WTC11 (cell line): Measurements from ENCODE around the gene RBBP7. TPM values are rescaled to one million over a fixed set of nuclear protein-coding genes. Genes with fewer than 3 reads are reported as not detected.

Experiments used
- ATAC-seq: fragments of 200-7000 bp; cut with Tn5 transposase; 2 replicates; pipeline ENCODE4 v1.10.0; 2021; ENCODE audit warnings: mild to moderate bottlenecking, moderate library complexity
- CTCF ChIA-PET: fragments of 300-600 bp; sonication (Branson Sonifier 250); formaldehyde crosslinking; loops from one replicate; lab custom pipeline; 2021; ENCODE audit warnings: antibody characterized with exemption; lab: Charles Lee
- POLR2A ChIA-PET: fragments of 350-600 bp; sonication (Branson Sonifier 250); formaldehyde crosslinking; loops from one replicate; lab custom pipeline; 2021; ENCODE audit warnings: antibody characterized with exemption; lab: Charles Lee
- DNase-seq: peaks from one replicate; pipeline ENCODE4 v3.0.0; 2021; ENCODE audit warnings: low spot score
- H3K27ac Mint-ChIP-seq: 2 replicates; pipeline ENCODE4 v1.8.0; 2021; ENCODE audit warnings: mixed read lengths
- H3K27me3 Mint-ChIP-seq: 2 replicates; pipeline ENCODE4 v1.8.0; 2021; ENCODE audit warnings: low read depth, mild to moderate bottlenecking, moderate library complexity, mixed read lengths
- H3K36me3 Mint-ChIP-seq: 2 replicates; pipeline ENCODE4 v1.8.0; 2021; ENCODE audit warnings: mixed read lengths
- H3K4me1 Mint-ChIP-seq: 2 replicates; pipeline ENCODE4 v1.8.0; 2022; ENCODE audit warnings: mixed read lengths
- H3K4me3 Mint-ChIP-seq: 2 replicates; pipeline ENCODE4 v1.8.0; 2021; ENCODE audit warnings: mild to moderate bottlenecking, moderate library complexity, mixed read lengths
- H3K9me3 Mint-ChIP-seq: 2 replicates; pipeline ENCODE4 v1.8.0; 2021; ENCODE audit warnings: mixed read lengths
- AR ChIP-seq: fragments of 250-450 bp; sonication (Bioruptor Pico); IDR thresholded peaks from 2 replicates; pipeline ENCODE4 v1.9.0; 2021; ENCODE audit warnings: mild to moderate bottlenecking
- ARID4B ChIP-seq: sonication (generic); formaldehyde crosslinking; IDR thresholded peaks from 2 replicates; pipeline ENCODE4 v1.8.0; 2023; ENCODE audit warnings: missing genetic modification reagents, mild to moderate bottlenecking, borderline replicate concordance
- ATF3 ChIP-seq: sonication (generic); formaldehyde crosslinking; conservative IDR thresholded peaks from 2 replicates; pipeline ENCODE4 v1.8.1; 2022; ENCODE audit warnings: mild to moderate bottlenecking, missing genetic modification reagents
- CREB1 ChIP-seq: sonication (generic); formaldehyde crosslinking; IDR thresholded peaks from 2 replicates; pipeline ENCODE4 v1.8.0; 2023; ENCODE audit warnings: mild to moderate bottlenecking, missing genetic modification reagents
- E2F5 ChIP-seq: sonication (generic); formaldehyde crosslinking; IDR thresholded peaks from 2 replicates; pipeline ENCODE4 v1.8.1; 2022; ENCODE audit warnings: mild to moderate bottlenecking, moderate library complexity, missing genetic modification reagents
- ESRRA ChIP-seq: sonication (generic); formaldehyde crosslinking; IDR thresholded peaks from 2 replicates; pipeline ENCODE4 v1.8.1; 2022; ENCODE audit warnings: mild to moderate bottlenecking, missing genetic modification reagents, borderline replicate concordance
- HMGA2 ChIP-seq: fragments of 250-450 bp; sonication (Bioruptor Pico); IDR thresholded peaks from 2 replicates; pipeline ENCODE4 v1.4.0; 2021; ENCODE audit warnings: mild to moderate bottlenecking, moderate library complexity
- IRF1 ChIP-seq: sonication (generic); formaldehyde crosslinking; IDR thresholded peaks from 2 replicates; pipeline ENCODE4 v1.8.0; 2023; ENCODE audit warnings: missing genetic modification reagents
- PREB ChIP-seq: sonication (generic); formaldehyde crosslinking; IDR thresholded peaks from 2 replicates; pipeline ENCODE4 v1.8.1; 2022; ENCODE audit warnings: mild to moderate bottlenecking, missing genetic modification reagents, moderate library complexity, borderline replicate concordance
- RELA ChIP-seq: sonication (generic); formaldehyde crosslinking; IDR thresholded peaks from 2 replicates; pipeline ENCODE4 v1.8.1; 2022; ENCODE audit warnings: missing genetic modification reagents, mild to moderate bottlenecking, borderline replicate concordance
- SP1 ChIP-seq: sonication (generic); formaldehyde crosslinking; conservative IDR thresholded peaks from 2 replicates; pipeline ENCODE4 v1.8.1; 2022; ENCODE audit warnings: missing genetic modification reagents
- STAT6 ChIP-seq: sonication (generic); formaldehyde crosslinking; conservative IDR thresholded peaks from 2 replicates; pipeline ENCODE4 v1.8.1; 2023; ENCODE audit warnings: mild to moderate bottlenecking, low read depth, missing genetic modification reagents, moderate library complexity
- USF2 ChIP-seq: sonication (generic); formaldehyde crosslinking; IDR thresholded peaks from 2 replicates; pipeline ENCODE4 v1.8.1; 2023; ENCODE audit warnings: mild to moderate bottlenecking, missing genetic modification reagents, moderate library complexity
- ZNF425 ChIP-seq: fragments of 250-450 bp; sonication (Bioruptor Pico); conservative IDR thresholded peaks from 2 replicates; pipeline ENCODE4 v1.9.0; 2021; ENCODE audit warnings: mild to moderate bottlenecking
- ZSCAN18 ChIP-seq: fragments of 250-450 bp; sonication (Bioruptor Pico); IDR thresholded peaks from 2 replicates; pipeline ENCODE4 v2.1.2; 2022; ENCODE audit warnings: mild to moderate bottlenecking, moderate library complexity
- total RNA-seq: library from RNA; stranded (reverse); gene quantifications from 3 replicates; pipeline ENCODE4 v1.2.3, GENCODE V29; 2021

The RBBP7 gene
- total RNA-seq, 1 experiment from 2014 or later = 120 TPM

- DNase-seq (no peak), ATAC-seq (no peak)
- ChIA-PET CTCF (no interaction called here), POLR2A (no interaction called here)
- no peaks in the 10 kb centered on the region for H3K9me3 Mint-ChIP-seq
- no peaks in the 10 kb centered on the region for H3K27me3 Mint-ChIP-seq
- no peak for TF ChIP-seq HMGA2
- TF ChIP-seq AR (CRISPR knock-in tag) = no peak
- no peak for TF ChIP-seq CREB1 (CRISPR knock-in tag)
- no peak for TF ChIP-seq SP1 (CRISPR knock-in tag)
- TF ChIP-seq RELA = no peak
- no peak for TF ChIP-seq ATF3 (CRISPR knock-in tag)
- TF ChIP-seq STAT6 (CRISPR knock-in tag) = no peak
- H3K27ac Mint-ChIP-seq = no peak overlapping the region
- no peaks in the 10 kb centered on the region for H3K36me3 Mint-ChIP-seq
- H3K4me1 Mint-ChIP-seq = peaks cover 16% of the 10 kb centered on the region
- H3K4me3 Mint-ChIP-seq = no peak overlapping the region
These were observed 4.4 kb upstream of the RBBP7 start for GRCh38 chrX:16874458-16875095.

- ATAC-seq (no peak), DNase-seq (no peak)
- Mint-ChIP-seq H3K36me3 (peaks cover 9% of the 10 kb centered on the region), H3K27ac (no peak overlapping the region), H3K9me3 (no peaks in the 10 kb centered on the region), H3K4me1 (peaks cover 26% of the 10 kb centered on the region), H3K4me3 (no peak overlapping the region), H3K27me3 (no peaks in the 10 kb centered on the region)
- CTCF ChIA-PET = interaction anchor here (1.3 to 1.9 kb wide), 2 partner anchors 10 to 19 kb away, joined by 4 to 7 read pairs; no protein-coding TSS in a partner anchor
- POLR2A ChIA-PET = no interaction called here
- TF ChIP-seq USF2 = no peak
- TF ChIP-seq E2F5 (CRISPR knock-in tag) = no peak
- TF ChIP-seq ESRRA (CRISPR knock-in tag) = no peak
- TF ChIP-seq ZSCAN18 (CRISPR knock-in tag) = no peak
- TF ChIP-seq ARID4B (CRISPR knock-in tag) = no peak
- no peak for TF ChIP-seq PREB (CRISPR knock-in tag)
- TF ChIP-seq ZNF425 = no peak
- no peak for TF ChIP-seq IRF1
These were observed 2.9 kb upstream of the RBBP7 start for GRCh38 chrX:16873106-16873505.
